Measurements from ENCODE around the gene PBXIP1.
"Not testable (repeated sequence)": the region's sequence is repeated elsewhere in the genome, so short reads cannot be mapped to it uniquely, and the experiment has no call there.

PBXIP1 gene

GRCh38 chr1:154931940-154932487 lies 23.9 kb downstream of the PBXIP1 start:
- DNase-seq: no peak

GRCh38 chr1:154926201-154926600 lies 29.7 kb downstream of the PBXIP1 start:
- no peak for DNase-seq

GRCh38 chr1:154925335-154926170 lies 30.3 kb downstream of the PBXIP1 start:
- no peak for DNase-seq

- DNase-seq: no peak
Observed at GRCh38 chr1:154923695-154924094, 32.2 kb downstream of the PBXIP1 start.

- no peak for DNase-seq
Observed at GRCh38 chr1:154913273-154913672, 42.6 kb downstream of the PBXIP1 start.

- no peak for DNase-seq
Observed at GRCh38 chr1:154912755-154913154, 43.1 kb downstream of the PBXIP1 start.

- no peak for DNase-seq
Observed at GRCh38 chr1:154911691-154912550, 44.0 kb downstream of the PBXIP1 start.

GRCh38 chr1:154910851-154911250 lies 45.0 kb downstream of the PBXIP1 start:
- no peak for DNase-seq

GRCh38 chr1:154908937-154909336 lies 47.0 kb downstream of the PBXIP1 start:
- DNase-seq: no peak

- DNase-seq: not testable (repeated sequence)
Observed at GRCh38 chr1:154908129-154908528, 47.8 kb downstream of the PBXIP1 start.

GRCh38 chr1:154906621-154907081 lies 49.2 kb downstream of the PBXIP1 start:
- no peak for DNase-seq

- DNase-seq: no peak
Observed at GRCh38 chr1:154902938-154903566, 52.8 kb downstream of the PBXIP1 start.

- DNase-seq: no peak
Observed at GRCh38 chr1:154901591-154901990, 54.3 kb downstream of the PBXIP1 start.

GRCh38 chr1:154899041-154899440 lies 56.9 kb downstream of the PBXIP1 start:
- DNase-seq: no peak

GRCh38 chr1:154896771-154897286 lies 59.1 kb downstream of the PBXIP1 start:
- no peak for DNase-seq

- DNase-seq: no peak
Observed at GRCh38 chr1:154895798-154896197, 60.1 kb downstream of the PBXIP1 start.
